ENCODE results near the gene SCO2.

The SCO2 gene

GRCh38 chr22:50553310-50553709 is 27.9 kb upstream of the SCO2 start:
- no peak overlapping the region for H3K4me3 Mint-ChIP-seq
- peaks cover 10% of the 10 kb centered on the region for H3K27me3 Mint-ChIP-seq (ENCODE audit: low read depth)
- no peaks in the 10 kb centered on the region for H3K4me1 Mint-ChIP-seq
- H3K9me3 Mint-ChIP-seq: no peaks in the 10 kb centered on the region
- TF ChIP-seq, protein P1, sequence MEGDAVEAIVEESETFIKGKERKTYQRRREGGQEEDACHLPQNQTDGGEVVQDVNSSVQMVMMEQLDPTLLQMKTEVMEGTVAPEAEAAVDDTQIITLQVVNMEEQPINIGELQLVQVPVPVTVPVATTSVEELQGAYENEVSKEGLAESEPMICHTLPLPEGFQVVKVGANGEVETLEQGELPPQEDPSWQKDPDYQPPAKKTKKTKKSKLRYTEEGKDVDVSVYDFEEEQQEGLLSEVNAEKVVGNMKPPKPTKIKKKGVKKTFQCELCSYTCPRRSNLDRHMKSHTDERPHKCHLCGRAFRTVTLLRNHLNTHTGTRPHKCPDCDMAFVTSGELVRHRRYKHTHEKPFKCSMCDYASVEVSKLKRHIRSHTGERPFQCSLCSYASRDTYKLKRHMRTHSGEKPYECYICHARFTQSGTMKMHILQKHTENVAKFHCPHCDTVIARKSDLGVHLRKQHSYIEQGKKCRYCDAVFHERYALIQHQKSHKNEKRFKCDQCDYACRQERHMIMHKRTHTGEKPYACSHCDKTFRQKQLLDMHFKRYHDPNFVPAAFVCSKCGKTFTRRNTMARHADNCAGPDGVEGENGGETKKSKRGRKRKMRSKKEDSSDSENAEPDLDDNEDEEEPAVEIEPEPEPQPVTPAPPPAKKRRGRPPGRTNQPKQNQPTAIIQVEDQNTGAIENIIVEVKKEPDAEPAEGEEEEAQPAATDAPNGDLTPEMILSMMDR (IDR thresholded peaks at IDR 0.05; ENCODE audit: unreplicated experiment in 3 of 3): no peak
- no peak overlapping the region for H3K27ac Mint-ChIP-seq
- no peaks in the 10 kb centered on the region for H3K36me3 Mint-ChIP-seq (ENCODE audit: low read depth)

GRCh38 chr22:50551160-50551752 is 25.9 kb upstream of the SCO2 start:
- Mint-ChIP-seq H3K27me3 (ENCODE audit: low read depth) (peaks cover 9% of the 10 kb centered on the region), H3K36me3 (ENCODE audit: low read depth) (no peaks in the 10 kb centered on the region), H3K27ac (no peak overlapping the region), H3K4me3 (no peak overlapping the region), H3K4me1 (no peaks in the 10 kb centered on the region), H3K9me3 (no peaks in the 10 kb centered on the region)
- TF ChIP-seq, protein P1 (IDR thresholded peaks at IDR 0.05; ENCODE audit: unreplicated experiment in 3 of 3): no peak

- no peaks in the 10 kb centered on the region for H3K4me1 Mint-ChIP-seq
- H3K36me3 Mint-ChIP-seq (ENCODE audit: low read depth): no peaks in the 10 kb centered on the region
- peak overlapping the region in 1 of 3 experiments; percentile 35 for H3K27ac Mint-ChIP-seq
- peaks cover 3% of the 10 kb centered on the region for H3K27me3 Mint-ChIP-seq (ENCODE audit: low read depth)
- no peak overlapping the region for H3K4me3 Mint-ChIP-seq
- TF ChIP-seq, protein P1 (IDR thresholded peaks at IDR 0.05; ENCODE audit: unreplicated experiment in 3 of 3): no peak
- H3K9me3 Mint-ChIP-seq: no peaks in the 10 kb centered on the region
These were observed 25.0 kb upstream of the SCO2 start for GRCh38 chr22:50550395-50550794.

DNA sequence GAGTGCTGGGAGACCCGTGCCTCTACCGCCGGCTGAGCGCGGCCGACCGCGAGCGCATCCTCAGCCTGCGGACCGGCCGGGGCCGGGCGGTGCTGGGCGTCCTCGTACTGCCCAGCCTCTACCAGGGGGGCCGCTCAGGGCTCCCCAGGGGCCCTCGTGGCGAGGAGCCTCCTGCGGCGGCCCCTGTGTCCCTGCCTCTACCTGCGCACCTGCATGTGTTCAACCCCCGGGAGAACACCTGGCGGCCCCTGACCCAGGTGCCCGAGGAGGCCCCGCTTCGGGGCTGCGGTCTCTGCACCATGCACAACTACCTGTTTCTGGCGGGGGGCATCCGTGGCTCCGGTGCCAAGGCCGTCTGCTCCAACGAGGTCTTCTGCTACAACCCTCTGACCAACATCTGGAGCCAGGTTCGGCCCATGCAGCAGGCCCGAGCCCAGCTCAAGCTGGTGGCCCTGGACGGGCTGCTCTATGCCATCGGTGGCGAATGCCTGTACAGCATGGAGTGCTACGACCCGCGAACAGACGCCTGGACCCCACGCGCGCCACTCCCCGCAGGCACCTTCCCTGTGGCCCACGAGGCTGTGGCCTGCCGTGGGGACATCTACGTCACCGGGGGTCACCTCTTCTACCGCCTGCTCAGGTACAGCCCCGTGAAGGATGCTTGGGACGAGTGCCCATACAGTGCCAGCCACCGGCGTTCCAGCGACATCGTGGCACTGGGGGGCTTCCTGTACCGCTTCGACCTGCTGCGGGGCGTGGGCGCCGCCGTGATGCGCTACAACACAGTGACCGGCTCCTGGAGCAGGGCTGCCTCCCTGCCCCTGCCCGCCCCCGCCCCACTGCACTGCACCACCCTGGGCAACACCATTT is 23.8 kb upstream of the SCO2 start:
- no peaks in the 10 kb centered on the region for H3K36me3 Mint-ChIP-seq (ENCODE audit: low read depth)
- no peaks in the 10 kb centered on the region for H3K4me1 Mint-ChIP-seq
- peaks cover 4% of the 10 kb centered on the region for H3K27me3 Mint-ChIP-seq (ENCODE audit: low read depth)
- TF ChIP-seq, protein P1 (IDR thresholded peaks at IDR 0.05; ENCODE audit: unreplicated experiment in 3 of 3): no peak
- H3K4me3 Mint-ChIP-seq: no peak overlapping the region
- no peaks in the 10 kb centered on the region for H3K9me3 Mint-ChIP-seq
- H3K27ac Mint-ChIP-seq: no peak overlapping the region

GRCh38 chr22:50548040-50548920 is 22.9 kb upstream of the SCO2 start:
- H3K36me3 Mint-ChIP-seq (ENCODE audit: low read depth): no peaks in the 10 kb centered on the region
- H3K4me1 Mint-ChIP-seq: no peaks in the 10 kb centered on the region
- H3K27me3 Mint-ChIP-seq (ENCODE audit: low read depth): peaks cover 4% of the 10 kb centered on the region
- H3K27ac Mint-ChIP-seq: no peak overlapping the region
- H3K9me3 Mint-ChIP-seq: no peaks in the 10 kb centered on the region
- TF ChIP-seq, protein P1 (IDR thresholded peaks at IDR 0.05; ENCODE audit: unreplicated experiment in 3 of 3): no peak
- H3K4me3 Mint-ChIP-seq: no peak overlapping the region

All from nephron (organoid).